Fibroblast of peridontal ligament (primary cell): ENCODE data around the gene SLAIN1.
A peak's percentile ranks its signal among the peaks of the same experiment; 100 is the strongest.
"Not testable (repeated sequence)": the region's sequence is repeated elsewhere in the genome, so short reads cannot be mapped to it uniquely, and the experiment has no call there.

Experiments
- DNase-seq: peaks from one replicate; pipeline ENCODE4 v3.0.0-alpha.2; 2010; ENCODE audit errors: extremely low read depth

SLAIN1 gene

GRCh38 chr13:77697217-77698103 lies at the start of gene SLAIN1:
Gene SLAIN1, plus strand, starts transcription at chr13:77697687. Its CDS starts 227 bp downstream, at chr13:77697914.
- DNase-seq = no peak

GRCh38 chr13:77650409-77650808 lies 47.1 kb upstream of the SLAIN1 start:
- DNase-seq = no peak

GRCh38 chr13:77653301-77653700 lies 44.2 kb upstream of the SLAIN1 start:
- DNase-seq = no peak

- not testable (repeated sequence) for DNase-seq
These were observed 37.5 kb upstream of the SLAIN1 start for GRCh38 chr13:77660016-77660415.

GRCh38 chr13:77660841-77661250 lies 36.6 kb upstream of the SLAIN1 start:
- DNase-seq = no peak

- DNase-seq = not testable (repeated sequence)
These were observed 35.2 kb upstream of the SLAIN1 start for GRCh38 chr13:77662301-77662700.

- DNase-seq = not testable (repeated sequence)
These were observed 34.7 kb upstream of the SLAIN1 start for GRCh38 chr13:77662831-77663230.

- no peak for DNase-seq
These were observed 22.6 kb upstream of the SLAIN1 start for GRCh38 chr13:77674852-77675251.

GRCh38 chr13:77678691-77679235 lies 18.7 kb upstream of the SLAIN1 start:
- no peak for DNase-seq

- no peak for DNase-seq
These were observed 9.7 kb upstream of the SLAIN1 start for GRCh38 chr13:77687799-77688198.

GRCh38 chr13:77691871-77692270 lies 5.6 kb upstream of the SLAIN1 start:
- DNase-seq = no peak

GRCh38 chr13:77692746-77693448 lies 4.6 kb upstream of the SLAIN1 start:
- no peak for DNase-seq

- no peak for DNase-seq
These were observed 4.0 kb upstream of the SLAIN1 start for GRCh38 chr13:77693449-77693940.

GRCh38 chr13:77696006-77696878 lies 1.2 kb upstream of the SLAIN1 start:
- DNase-seq = no peak

GRCh38 chr13:77696879-77697216 lies 639 bp upstream of the SLAIN1 start:
- no peak for DNase-seq

GRCh38 chr13:77698201-77699058 lies 943 bp downstream of the SLAIN1 start:
- DNase-seq = peak; percentile 2

- no peak for DNase-seq
These were observed 1.7 kb downstream of the SLAIN1 start for GRCh38 chr13:77699059-77699680.

- no peak for DNase-seq
These were observed 3.8 kb downstream of the SLAIN1 start for GRCh38 chr13:77701305-77701704.

GRCh38 chr13:77702366-77702765 lies 4.9 kb downstream of the SLAIN1 start:
- DNase-seq = no peak

- no peak for DNase-seq
These were observed 5.9 kb downstream of the SLAIN1 start for GRCh38 chr13:77703408-77703807.
